ENCODE data around the gene VPS13D.

GRCh38 chr1:12375133-12375829, 145.5 kb downstream of the VPS13D start:
- TF ChIP-seq USF1 (IDR thresholded peaks at IDR 0.05) (no peak), RAD21 (IDR thresholded peaks at IDR 0.05; ENCODE audit: low read depth) (no peak), TAF1 (IDR thresholded peaks at IDR 0.05; ENCODE audit: low read depth) (no peak), MAX (IDR thresholded peaks at IDR 0.05) (no peak), YY1 (IDR thresholded peaks at IDR 0.05; ENCODE audit: low read depth) (no peak), NFIC (IDR thresholded peaks at IDR 0.05) (no peak)
